GM15510 (cell line): Measurements from ENCODE around the gene MYL4.

Experiments used
- POLR2A ChIP-seq: IDR thresholded peaks from 3 replicates; pipeline ENCODE4 v1.6.1; 2011; ENCODE audit warnings: borderline replicate concordance; ENCODE audit not compliant: insufficient read length; ENCODE audit errors: extremely low read depth

MYL4 gene

DNA sequence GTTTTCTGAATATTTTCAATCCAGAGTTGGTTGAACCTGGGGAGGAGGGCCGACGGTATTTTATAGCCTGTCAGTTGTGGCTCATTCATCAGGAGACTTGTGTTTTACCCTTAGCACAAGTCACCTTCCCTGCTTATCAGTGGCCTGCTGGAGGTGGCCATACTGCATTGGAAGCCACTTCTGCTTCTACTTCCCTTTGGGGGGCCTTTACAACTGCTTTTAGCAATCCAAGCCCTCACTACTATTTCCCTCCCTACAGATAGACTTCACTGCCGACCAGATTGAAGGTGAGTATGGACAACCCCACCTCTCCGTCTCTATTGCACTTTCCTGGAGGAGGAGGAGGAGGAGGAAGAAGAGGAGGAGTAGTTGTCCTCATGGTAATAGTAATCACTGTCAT, 4.4 kb downstream of the MYL4 start:
- no peak for TF ChIP-seq POLR2A

DNA sequence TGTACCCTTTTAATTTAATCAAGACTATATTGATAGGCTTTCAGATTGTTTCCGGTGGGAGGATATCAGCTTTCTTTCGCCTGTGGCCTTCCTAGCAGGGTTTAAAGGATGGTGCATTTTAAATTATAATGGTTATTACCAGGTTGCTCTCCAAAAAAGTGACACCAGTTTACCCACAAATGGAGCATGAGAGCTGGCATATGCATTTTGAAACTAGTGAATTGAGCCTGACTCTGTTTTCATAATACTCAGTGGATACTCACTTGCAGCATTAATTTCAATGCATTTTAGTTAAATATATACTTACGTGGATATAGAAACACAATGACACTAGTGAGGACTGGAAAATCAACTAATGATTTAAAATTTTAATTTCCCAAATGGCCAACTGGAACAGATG, 5.8 kb downstream of the MYL4 start:
- no peak for TF ChIP-seq POLR2A

DNA sequence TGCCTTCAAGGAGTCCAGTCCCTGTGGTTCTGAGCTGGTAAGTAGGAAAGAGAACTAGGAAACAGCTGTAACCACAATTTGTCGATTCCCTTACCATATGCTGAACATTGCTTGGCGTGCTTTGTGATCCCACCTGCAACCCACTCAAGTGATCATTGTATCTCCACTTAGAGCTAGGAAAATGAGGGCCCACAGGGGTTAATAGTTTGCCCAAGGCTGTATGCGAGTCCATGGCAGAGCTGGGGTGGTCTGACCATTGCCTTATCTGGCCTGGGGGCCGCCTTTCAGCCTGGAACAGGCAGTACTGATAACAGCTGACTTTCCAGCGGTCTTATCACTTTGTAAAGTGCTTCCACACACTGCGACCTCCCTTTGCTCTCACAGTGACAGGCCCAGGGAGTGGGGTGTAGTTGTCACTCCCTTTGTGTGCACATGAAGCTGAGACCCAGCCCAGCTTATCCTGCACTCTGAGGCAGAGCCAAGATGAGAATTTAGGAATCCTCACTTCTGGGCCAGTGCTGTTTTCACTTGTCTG, 9.8 kb downstream of the MYL4 start:
- no peak for TF ChIP-seq POLR2A

DNA sequence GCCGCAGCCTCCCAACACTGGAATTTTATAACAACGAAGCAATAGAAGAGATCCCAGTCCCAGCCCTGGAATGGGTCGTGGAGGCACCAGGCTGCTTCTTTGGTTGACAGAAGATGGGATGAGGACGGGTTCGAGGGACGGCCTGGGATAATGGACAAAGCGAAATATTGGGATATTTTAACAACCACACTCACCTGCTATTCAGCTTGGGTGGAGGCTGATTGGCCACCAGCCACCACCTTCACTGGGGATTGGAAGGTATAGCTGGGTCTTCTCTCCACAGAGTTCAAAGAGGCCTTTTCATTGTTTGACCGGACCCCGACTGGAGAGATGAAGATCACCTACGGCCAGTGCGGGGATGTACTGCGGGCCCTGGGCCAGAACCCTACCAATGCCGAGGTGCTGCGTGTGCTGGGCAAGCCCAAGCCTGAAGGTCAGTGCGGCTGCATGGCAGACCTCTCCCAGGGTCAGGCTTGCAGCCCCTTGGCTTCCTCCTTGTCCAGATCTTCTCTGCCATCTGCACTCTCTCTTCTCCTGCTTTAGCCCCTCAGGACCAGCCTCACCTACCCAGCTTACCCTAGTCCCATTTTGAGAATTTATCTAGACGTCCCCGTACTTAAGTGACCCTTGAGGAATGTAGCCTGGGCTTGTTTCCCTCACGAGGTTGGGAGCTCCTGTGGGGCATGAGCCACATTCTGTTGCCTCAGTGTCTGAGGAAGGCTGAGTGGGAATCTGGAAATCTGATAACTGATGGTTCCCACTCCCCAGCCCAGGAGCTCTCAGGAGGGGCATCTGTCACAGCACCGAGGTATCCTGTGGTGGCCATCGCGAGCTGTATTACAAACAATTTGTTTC, 10.7 kb downstream of the MYL4 start:
- no peak for TF ChIP-seq POLR2A

DNA sequence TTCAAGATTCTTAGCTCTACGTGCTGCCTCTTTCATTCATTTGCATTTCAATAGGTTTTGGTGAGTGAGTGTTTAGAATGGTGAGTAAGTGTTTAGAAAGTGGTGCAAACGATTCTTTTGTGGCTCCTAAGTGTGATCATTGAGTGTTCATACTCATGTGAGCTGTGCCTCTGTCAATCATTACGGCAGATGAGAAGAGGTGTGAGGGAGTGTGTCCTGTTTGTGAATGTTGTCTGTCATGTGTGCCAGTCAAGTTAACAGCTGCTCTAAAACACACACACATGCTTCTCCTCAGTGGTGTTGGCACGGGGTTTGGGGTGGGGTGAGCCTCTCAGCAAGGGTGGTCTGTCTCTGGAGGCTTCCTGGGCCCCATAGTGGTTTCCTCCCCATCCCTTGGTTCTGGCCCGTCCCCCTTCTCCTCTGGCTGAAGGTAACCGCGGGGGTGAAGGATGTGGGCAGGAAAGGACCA, 11.4 kb downstream of the MYL4 start:
- TF ChIP-seq POLR2A, result no peak

DNA sequence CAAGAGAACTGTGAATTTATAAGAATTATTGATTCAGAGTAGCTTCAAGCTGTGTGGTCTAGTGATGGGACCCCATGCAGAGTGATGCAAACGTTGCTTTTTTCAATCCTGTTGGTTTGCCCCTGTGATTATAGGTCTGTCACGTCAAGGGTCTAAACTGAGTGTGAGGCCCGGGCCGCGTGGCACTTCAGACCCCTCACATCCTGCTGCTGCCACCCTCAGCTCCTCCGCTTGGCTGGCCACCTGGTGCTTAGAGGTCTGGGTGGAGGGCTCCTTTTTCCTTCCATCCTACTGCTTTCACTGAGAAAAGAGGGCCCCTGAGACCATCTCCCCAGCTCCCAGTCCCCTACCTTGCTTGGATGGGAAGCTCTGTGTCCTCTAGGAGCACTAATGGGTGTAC, 12.0 kb downstream of the MYL4 start:
- TF ChIP-seq POLR2A, result no peak

DNA sequence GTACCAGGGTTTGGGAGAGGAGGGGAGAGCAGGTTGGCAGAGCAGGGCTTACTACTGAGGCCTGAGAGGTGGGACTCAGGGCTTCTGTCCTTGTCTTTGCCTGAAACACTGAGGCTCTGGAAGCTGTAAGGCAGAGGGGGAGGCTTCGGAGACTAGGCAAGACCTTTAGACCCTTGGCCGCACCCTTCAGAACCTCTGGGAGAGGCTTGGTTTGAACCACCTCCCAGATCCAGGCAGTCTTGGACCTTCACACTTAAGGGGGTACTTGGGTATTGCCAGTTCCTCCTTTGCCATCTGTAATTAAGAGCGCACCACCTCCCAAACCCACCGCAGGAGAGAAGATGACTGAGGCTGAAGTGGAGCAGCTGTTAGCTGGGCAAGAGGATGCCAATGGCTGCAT, 12.9 kb downstream of the MYL4 start:
- no peak for TF ChIP-seq POLR2A

DNA sequence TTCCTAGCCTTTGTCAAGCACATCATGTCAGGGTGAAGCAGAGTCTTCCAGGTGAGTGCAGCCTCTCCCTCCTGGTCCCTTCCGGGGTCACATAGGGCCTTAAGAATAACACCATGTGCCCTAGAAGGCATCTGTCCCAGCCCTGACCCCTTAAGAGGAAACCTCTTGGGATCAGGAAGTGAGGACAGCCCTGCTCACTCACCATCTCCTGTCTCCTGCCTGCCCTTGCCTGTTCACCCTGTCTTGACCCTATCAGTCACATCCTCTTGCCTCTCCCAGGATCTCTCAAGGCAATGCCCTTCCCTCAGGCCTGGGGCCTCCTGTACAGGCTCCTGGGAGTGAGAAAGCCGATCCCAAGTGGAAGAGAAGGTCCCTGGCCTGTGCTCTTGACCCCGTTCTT, 13.9 kb downstream of the MYL4 start:
- TF ChIP-seq POLR2A, result no peak

DNA sequence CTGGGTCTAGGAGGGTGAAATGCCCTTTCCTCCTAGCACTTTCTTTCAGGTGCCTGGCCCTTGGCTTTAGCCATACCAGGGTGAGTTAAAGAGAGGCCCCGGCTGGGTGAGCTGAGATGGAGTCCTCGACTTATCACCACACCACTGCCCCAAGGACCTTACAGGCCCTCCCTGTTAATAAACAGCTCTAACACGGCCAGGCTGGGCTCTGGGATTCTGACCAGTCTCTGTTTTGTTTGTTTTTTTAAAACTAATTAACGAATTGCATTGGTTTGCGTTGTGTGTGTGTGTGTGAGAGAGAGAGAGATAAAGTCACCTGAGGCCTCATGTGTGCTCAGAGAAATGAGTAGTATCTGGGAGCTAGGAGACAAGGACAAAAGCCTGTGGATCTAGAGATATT, 14.3 kb downstream of the MYL4 start:
- TF ChIP-seq POLR2A, result no peak

DNA sequence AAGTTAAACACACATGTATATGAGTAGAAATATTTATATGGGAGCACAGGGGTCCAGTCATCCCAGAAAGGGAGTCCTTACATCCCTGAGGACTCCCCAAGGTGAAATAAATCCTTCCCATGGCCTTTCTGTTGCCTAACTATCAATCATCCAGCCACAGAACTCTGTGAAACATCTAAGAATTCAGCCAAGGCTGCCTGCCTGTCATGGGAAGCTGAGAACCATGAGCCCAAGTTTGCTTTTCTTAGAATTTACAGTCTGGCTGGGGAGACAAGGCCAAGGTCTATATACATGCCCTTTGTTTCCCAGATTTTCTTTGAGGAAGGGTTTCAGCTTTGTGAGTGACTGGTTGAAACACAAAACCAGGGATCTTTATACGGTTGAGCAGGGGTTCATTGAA, 15.8 kb downstream of the MYL4 start:
- TF ChIP-seq POLR2A, result no peak

DNA sequence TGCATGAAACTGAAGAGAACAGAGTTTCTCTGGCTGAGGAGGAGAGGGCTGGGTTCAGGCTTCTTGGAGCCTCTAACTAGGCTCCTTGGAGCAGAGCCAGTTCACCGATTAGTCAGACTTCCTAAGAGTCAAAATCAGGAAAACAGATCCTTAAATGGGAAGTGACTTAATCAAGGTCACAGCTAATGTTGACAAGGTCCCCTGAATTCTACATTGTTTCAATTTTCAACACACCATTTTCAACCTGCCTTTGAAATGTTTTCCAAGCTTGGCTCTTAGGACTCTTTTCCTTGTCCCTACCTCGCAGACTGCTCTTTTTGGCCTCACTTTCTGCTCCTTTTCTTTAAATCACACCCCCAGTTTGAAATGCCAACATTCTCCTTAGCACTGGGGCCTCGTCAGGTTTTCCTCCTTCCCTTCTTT, 16.3 kb downstream of the MYL4 start:
- TF ChIP-seq POLR2A, result no peak

DNA sequence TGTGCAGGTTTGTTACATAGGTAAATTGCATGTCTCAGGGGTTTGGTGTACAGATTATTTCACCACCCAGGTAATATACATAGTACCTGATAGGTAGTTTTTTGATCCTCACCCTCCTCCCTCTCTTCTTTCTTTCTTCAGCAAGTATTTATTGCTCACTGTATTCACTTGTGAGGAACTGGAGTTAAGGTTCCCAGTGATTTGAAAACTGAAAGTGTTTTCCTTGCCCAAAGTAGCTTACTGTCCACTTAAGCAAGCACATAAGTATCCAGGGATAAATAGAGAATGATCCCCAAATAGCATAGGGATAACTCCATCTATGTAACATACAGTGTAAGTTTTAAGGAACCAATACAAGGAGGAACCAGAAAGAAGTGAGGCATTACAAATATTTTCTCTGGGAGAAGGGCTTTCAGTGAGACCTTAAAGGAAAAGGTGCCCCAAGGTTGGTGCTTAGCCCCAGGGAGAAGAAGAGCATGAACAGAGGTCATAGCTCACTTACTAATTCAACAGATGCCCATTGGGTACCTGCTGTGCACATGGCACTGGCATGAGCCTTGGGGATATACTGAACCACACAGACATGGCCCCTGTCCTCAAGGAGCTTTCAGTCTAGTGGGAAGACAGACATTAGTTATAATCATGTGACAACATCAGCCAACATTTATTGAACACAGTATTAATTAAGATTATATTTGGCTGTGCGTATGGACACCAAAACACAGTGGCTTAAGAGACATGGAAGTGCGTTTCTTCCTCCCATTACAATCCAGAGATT, 17.0 kb downstream of the MYL4 start:
- TF ChIP-seq POLR2A, result no peak

DNA sequence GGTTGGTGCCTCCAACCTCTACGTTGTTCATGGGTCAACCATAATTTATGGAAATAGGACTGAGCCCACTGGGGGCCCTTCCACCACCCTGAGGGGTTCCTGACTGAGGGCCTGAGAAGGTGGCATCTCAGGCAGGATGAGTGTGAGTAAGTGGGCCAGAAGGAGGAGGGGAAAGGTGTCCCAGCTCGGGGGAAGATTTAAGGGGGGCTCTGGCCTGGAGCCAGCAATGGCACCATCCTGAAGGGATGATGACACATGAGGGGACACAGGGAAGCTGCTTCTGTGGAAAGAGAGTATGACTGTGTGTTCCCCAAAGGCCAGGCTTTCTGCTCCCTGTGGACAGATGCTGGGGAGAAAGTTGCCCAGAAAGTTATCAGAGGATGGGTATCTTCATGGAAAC, 18.7 kb downstream of the MYL4 start:
- no peak for TF ChIP-seq POLR2A

DNA sequence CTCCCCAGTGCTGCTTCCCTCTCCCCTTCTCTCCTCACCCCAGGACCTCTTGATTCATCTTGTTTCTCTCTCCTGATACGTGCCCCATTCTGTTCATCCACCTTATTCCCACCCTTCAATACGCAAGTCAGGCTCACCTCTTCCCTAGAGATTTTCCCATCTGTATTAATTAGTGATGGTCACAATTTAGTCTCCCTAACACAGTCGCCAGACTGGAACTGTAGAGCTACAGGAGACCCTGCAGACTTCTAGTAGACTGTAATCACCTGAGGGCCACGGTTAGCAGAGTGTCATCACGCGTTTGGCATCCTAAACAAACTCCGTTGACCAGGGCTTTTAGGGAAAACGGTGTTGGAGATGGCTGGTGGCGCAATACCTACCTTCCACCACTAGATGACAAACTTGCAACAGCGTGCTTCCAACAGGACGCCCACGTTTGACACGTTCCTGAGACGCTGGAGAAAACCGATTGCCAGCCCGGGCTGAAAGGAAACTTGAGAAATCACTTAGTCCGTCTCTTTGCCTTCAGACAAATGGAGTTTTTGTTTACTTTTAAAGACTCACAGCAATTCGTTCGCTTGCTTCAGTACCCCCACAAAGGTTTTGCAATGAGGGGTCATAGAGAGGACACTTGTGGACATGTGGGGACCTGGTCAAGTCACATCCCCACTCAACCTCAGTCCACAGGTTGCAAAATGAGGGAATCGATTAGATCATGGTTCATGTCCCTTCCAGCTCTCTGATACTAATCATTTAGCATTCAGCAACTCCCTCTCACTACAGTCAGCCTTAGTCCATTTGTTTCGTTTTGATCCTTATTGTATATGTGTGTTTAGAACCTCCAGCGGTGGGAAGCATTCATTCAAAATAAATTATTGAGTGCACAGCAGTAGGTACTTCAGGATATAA, 20.6 kb downstream of the MYL4 start:
- no peak for TF ChIP-seq POLR2A

DNA sequence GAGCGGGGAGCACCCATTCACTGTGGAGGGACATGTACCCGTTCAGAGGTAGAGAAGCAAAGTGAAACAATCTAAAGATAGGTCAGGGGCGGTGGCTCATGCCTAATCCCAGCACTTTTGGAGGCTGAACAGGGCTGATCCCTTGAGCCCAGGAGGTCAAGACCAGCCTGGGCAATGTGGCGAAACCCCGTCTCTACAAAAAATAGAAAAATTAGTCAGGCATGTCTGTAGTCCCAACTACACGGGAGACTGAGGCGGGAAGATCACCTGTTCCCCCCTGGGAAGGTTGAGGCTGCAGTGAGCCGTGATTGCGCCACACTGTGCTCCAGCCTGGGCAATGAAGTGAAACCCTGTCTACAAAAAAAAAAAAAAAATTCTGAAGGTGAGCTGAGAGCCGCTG, 21.7 kb downstream of the MYL4 start:
- TF ChIP-seq POLR2A, result no peak

DNA sequence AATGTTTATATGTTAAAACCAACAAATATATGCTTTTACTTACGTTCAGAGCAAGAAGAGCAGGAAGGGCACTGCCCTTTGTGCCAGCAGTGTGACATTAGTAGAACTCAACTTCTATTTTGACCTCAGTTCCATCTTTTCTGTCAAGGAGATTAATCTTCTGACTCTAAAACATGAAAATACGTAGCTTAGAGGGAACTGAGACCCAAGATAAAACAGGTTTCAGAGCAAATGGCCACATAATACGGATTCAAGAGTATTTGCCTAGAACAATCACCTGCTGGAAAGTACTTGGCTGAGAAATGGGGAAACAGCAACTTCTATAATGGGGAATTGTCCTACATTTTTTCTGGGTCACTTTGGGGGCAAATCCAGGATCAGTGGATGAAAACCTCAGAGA, 22.2 kb downstream of the MYL4 start:
- no peak for TF ChIP-seq POLR2A

DNA sequence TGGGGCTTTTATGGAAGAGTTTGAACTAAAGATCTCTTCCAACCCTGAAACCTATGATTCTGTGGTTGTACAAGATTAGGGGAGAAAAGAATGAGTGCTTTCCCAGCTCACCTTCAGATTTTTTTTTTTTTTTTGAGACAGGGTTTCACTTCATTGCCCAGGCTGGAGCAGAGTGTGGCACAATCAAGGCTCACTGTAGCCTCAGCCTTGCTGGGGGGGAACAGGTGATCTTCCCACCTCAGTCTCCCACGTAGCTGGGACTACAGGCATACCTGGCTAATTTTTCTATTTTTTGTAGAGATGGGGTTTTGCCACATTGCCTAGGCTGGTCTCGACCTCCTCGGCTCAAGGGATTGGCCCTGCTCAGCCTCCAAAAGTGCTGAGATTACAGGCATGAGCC, 22.7 kb downstream of the MYL4 start:
- no peak for TF ChIP-seq POLR2A
